ENCODE results near the gene AOPEP. TPM values are rescaled to one million over a fixed set of nuclear protein-coding genes. Genes with fewer than 3 reads are reported as not detected.

Gene AOPEP
- total and polyA plus RNA-seq, 2 of the 13 experiments (the other 11 are each of a cell fraction or from before 2014, with no cell fraction given): 22.2 to 41.6 TPM

DNA sequence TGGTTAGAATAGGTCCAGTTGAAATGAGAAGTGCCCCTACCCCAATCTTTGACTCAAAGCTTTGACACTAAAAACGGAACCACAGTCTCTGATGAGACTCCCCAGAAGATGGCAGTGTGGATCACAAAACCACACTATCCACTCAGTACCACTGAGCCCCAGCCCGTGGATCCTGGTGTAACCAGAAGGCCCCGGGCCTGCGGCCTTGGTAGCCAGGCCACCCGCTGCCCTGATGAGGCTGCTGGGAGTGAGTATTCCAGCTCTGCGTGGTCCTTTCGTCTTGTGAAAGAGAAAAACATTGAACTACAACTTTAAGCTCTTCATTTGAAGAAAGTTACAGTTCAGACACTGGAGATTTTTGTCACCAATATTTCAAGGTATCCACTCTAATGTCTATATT is 45.0 kb upstream of the AOPEP start (continued):
- TF ChIP-seq MYC (CRISPR knock-in tag; IDR thresholded peaks at IDR 0.05; ENCODE audit: borderline replicate concordance): no peak
- TF ChIP-seq ZZZ3 (CRISPR knock-in tag; IDR thresholded peaks at IDR 0.05; ENCODE audit: borderline replicate concordance): no peak
- TF ChIP-seq SATB2 (CRISPR knock-in tag; IDR thresholded peaks at IDR 0.05): no peak
- no peak for TF ChIP-seq ETV6 (CRISPR knock-in tag; conservative IDR thresholded peaks at IDR 0.05)
- TF ChIP-seq ETV5 (CRISPR knock-in tag; IDR thresholded peaks at IDR 0.05; ENCODE audit: borderline replicate concordance): no peak; the same call in 1 of the 2 replicates
- TF ChIP-seq MAZ (IDR thresholded peaks at IDR 0.05; ENCODE audit: borderline replicate concordance, low read depth, low read length): 0 out of 2 replicates have a peak, but pooled peaks have one; percentile 18
- TF ChIP-seq MAZ (CRISPR knock-in tag; IDR thresholded peaks at IDR 0.05; ENCODE audit: low read depth): no peak
- TF ChIP-seq, protein P1, sequence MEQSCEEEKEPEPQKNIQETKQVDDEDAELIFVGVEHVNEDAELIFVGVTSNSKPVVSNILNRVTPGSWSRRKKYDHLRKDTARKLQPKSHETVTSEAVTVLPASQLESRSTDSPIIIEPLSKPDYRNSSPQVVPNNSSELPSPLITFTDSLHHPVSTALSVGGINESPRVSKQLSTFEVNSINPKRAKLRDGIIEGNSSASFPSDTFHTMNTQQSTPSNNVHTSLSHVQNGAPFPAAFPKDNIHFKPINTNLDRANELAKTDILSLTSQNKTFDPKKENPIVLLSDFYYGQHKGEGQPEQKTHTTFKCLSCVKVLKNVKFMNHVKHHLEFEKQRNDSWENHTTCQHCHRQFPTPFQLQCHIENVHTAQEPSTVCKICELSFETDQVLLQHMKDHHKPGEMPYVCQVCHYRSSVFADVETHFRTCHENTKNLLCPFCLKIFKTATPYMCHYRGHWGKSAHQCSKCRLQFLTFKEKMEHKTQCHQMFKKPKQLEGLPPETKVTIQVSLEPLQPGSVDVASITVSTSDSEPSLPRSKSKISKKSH (CRISPR knock-in tag; IDR thresholded peaks at IDR 0.05; ENCODE audit: borderline replicate concordance): no peak
- TF ChIP-seq ZSCAN12 (CRISPR knock-in tag; IDR thresholded peaks at IDR 0.05): no peak
- TF ChIP-seq, protein P2, sequence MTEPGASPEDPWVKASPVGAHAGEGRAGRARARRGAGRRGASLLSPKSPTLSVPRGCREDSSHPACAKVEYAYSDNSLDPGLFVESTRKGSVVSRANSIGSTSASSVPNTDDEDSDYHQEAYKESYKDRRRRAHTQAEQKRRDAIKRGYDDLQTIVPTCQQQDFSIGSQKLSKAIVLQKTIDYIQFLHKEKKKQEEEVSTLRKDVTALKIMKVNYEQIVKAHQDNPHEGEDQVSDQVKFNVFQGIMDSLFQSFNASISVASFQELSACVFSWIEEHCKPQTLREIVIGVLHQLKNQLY (CRISPR knock-in tag; IDR thresholded peaks at IDR 0.05): no peak
- TF ChIP-seq YEATS4 (CRISPR knock-in tag; IDR thresholded peaks at IDR 0.05; ENCODE audit: borderline replicate concordance): no peak
- TF ChIP-seq SUZ12 (IDR thresholded peaks at IDR 0.05; ENCODE audit: low read depth, low read length): no peak
- TF ChIP-seq, protein P3, sequence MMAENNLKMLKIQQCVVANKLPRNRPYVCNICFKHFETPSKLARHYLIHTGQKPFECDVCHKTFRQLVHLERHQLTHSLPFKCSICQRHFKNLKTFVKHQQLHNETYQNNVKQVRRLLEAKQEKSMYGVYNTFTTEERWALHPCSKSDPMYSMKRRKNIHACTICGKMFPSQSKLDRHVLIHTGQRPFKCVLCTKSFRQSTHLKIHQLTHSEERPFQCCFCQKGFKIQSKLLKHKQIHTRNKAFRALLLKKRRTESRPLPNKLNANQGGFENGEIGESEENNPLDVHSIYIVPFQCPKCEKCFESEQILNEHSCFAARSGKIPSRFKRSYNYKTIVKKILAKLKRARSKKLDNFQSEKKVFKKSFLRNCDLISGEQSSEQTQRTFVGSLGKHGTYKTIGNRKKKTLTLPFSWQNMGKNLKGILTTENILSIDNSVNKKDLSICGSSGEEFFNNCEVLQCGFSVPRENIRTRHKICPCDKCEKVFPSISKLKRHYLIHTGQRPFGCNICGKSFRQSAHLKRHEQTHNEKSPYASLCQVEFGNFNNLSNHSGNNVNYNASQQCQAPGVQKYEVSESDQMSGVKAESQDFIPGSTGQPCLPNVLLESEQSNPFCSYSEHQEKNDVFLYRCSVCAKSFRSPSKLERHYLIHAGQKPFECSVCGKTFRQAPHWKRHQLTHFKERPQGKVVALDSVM (CRISPR knock-in tag; IDR thresholded peaks at IDR 0.05): no peak
- TF ChIP-seq, protein P4, sequence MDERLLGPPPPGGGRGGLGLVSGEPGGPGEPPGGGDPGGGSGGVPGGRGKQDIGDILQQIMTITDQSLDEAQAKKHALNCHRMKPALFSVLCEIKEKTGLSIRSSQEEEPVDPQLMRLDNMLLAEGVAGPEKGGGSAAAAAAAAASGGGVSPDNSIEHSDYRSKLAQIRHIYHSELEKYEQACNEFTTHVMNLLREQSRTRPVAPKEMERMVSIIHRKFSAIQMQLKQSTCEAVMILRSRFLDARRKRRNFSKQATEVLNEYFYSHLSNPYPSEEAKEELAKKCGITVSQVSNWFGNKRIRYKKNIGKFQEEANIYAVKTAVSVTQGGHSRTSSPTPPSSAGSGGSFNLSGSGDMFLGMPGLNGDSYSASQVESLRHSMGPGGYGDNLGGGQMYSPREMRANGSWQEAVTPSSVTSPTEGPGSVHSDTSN (CRISPR knock-in tag; IDR thresholded peaks at IDR 0.05): no peak
- no peak for TF ChIP-seq RFXANK (CRISPR knock-in tag; IDR thresholded peaks at IDR 0.05)
- TF ChIP-seq KDM3A (CRISPR knock-in tag; IDR thresholded peaks at IDR 0.05; ENCODE audit: low read depth): 0 out of 2 replicates have a peak, but pooled peaks have one; percentile 56
- TF ChIP-seq BHLHE40 (IDR thresholded peaks at IDR 0.05; ENCODE audit: low read length): no peak
- no peak for TF ChIP-seq TCF12 (IDR thresholded peaks at IDR 0.05)
- TF ChIP-seq TCF12 (CRISPR knock-in tag; IDR thresholded peaks at IDR 0.05): no peak
- TF ChIP-seq ZNF10 (CRISPR knock-in tag; IDR thresholded peaks at IDR 0.05; ENCODE audit: borderline replicate concordance, low read depth): no peak
- TF ChIP-seq ZNF569 (CRISPR knock-in tag; IDR thresholded peaks at IDR 0.05; ENCODE audit: borderline replicate concordance): no peak
- TF ChIP-seq, protein P5, sequence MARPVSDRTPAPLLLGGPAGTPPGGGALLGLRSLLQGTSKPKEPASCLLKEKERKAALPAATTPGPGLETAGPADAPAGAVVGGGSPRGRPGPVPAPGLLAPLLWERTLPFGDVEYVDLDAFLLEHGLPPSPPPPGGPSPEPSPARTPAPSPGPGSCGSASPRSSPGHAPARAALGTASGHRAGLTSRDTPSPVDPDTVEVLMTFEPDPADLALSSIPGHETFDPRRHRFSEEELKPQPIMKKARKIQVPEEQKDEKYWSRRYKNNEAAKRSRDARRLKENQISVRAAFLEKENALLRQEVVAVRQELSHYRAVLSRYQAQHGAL (CRISPR knock-in tag; IDR thresholded peaks at IDR 0.05; ENCODE audit: not compliant biosample characterization): no peak
- TF ChIP-seq HOXA5 (CRISPR knock-in tag; IDR thresholded peaks at IDR 0.05): peak; percentile 63; the same call in 1 of the 2 replicates
- TF ChIP-seq, protein P6, sequence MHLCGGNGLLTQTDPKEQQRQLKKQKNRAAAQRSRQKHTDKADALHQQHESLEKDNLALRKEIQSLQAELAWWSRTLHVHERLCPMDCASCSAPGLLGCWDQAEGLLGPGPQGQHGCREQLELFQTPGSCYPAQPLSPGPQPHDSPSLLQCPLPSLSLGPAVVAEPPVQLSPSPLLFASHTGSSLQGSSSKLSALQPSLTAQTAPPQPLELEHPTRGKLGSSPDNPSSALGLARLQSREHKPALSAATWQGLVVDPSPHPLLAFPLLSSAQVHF (CRISPR knock-in tag; IDR thresholded peaks at IDR 0.05): no peak
